ENCODE data around the gene CAMSAP1.

Gene CAMSAP1

GRCh38 chr9:135901031-135901758, 6.2 kb downstream of the CAMSAP1 start:
- H3K36me3 ChIP-seq (ENCODE audit: insufficient read depth, low read length): peaks cover 15% of the 10 kb centered on the region; the same call in 1 of the 2 replicates
- 0 out of 2 replicates have a peak, but pooled peaks cover 2% of the 10 kb centered on the region for H3K9me3 ChIP-seq (ENCODE audit: low read length)
- no peaks in the 10 kb centered on the region for H3K27me3 ChIP-seq (ENCODE audit: insufficient read depth, low read length)
- H2AFZ ChIP-seq (ENCODE audit: low read length): no peak overlapping the region
- no peaks in the 10 kb centered on the region for H4K20me1 ChIP-seq (ENCODE audit: insufficient read depth, low read length)
- H3K4me3 ChIP-seq (ENCODE audit: low read depth, low read length, poor library complexity, severe bottlenecking): no peak overlapping the region
- H3K27ac ChIP-seq (ENCODE audit: low read depth, low read length, poor library complexity, severe bottlenecking): no peak overlapping the region
- H3F3A ChIP-seq (ENCODE audit: insufficient read depth, low read length): no peaks in the 10 kb centered on the region; the same call in 1 of the 2 replicates
- H3K9ac ChIP-seq (ENCODE audit: low read length): no peak overlapping the region
- peaks cover 14% of the 10 kb centered on the region for H3K4me1 ChIP-seq (ENCODE audit: insufficient read depth, low read length, severe bottlenecking)
- 0 out of 2 replicates have a peak, but pooled peaks cover 1% of the 10 kb centered on the region for H3K79me2 ChIP-seq (ENCODE audit: insufficient read depth, low read length)
- no peak overlapping the region for H3K4me2 ChIP-seq (ENCODE audit: low read length)
- H3K9me2 ChIP-seq (ENCODE audit: low read depth, low read length): no peaks in the 10 kb centered on the region
- no peak for TF ChIP-seq CTCF (IDR thresholded peaks at IDR 0.05; ENCODE audit: low read length)
- no peak for TF ChIP-seq EZH2 (IDR thresholded peaks at IDR 0.05; ENCODE audit: borderline replicate concordance, low read length)

- no peaks in the 10 kb centered on the region for H3K27me3 ChIP-seq (ENCODE audit: insufficient read depth, low read length)
- H3K9me2 ChIP-seq (ENCODE audit: low read depth, low read length): no peaks in the 10 kb centered on the region
- peaks cover 9% of the 10 kb centered on the region; the same call in 1 of the 2 replicates for H3K79me2 ChIP-seq (ENCODE audit: insufficient read depth, low read length)
- no peaks in the 10 kb centered on the region for H3K4me1 ChIP-seq (ENCODE audit: insufficient read depth, low read length, severe bottlenecking)
- H3K9me3 ChIP-seq (ENCODE audit: low read length): 0 out of 2 replicates have a peak, but pooled peaks cover 2% of the 10 kb centered on the region
- H3K9ac ChIP-seq (ENCODE audit: low read length): no peak overlapping the region
- H4K20me1 ChIP-seq (ENCODE audit: insufficient read depth, low read length): no peaks in the 10 kb centered on the region
- H3K36me3 ChIP-seq (ENCODE audit: insufficient read depth, low read length): no peaks in the 10 kb centered on the region; the same call in 1 of the 2 replicates
- H3F3A ChIP-seq (ENCODE audit: insufficient read depth, low read length): no peaks in the 10 kb centered on the region
- TF ChIP-seq EZH2 (IDR thresholded peaks at IDR 0.05; ENCODE audit: borderline replicate concordance, low read length) (no peak), CTCF (IDR thresholded peaks at IDR 0.05; ENCODE audit: low read length) (no peak)
- H3K27ac ChIP-seq (ENCODE audit: low read depth, low read length, poor library complexity, severe bottlenecking): no peak overlapping the region
- no peak overlapping the region for H3K4me3 ChIP-seq (ENCODE audit: low read depth, low read length, poor library complexity, severe bottlenecking)
- H3K4me2 ChIP-seq (ENCODE audit: low read length): no peak overlapping the region
- H2AFZ ChIP-seq (ENCODE audit: low read length): no peak overlapping the region
Observed at GRCh38 chr9:135898634-135899407, 8.5 kb downstream of the CAMSAP1 start.

GRCh38 chr9:135896626-135897025, 10.7 kb downstream of the CAMSAP1 start:
- H3K4me2 ChIP-seq (ENCODE audit: low read length): no peak overlapping the region

More at GRCh38 chr9:135896626-135897025, 10.7 kb downstream of the CAMSAP1 start:
- TF ChIP-seq CTCF (IDR thresholded peaks at IDR 0.05; ENCODE audit: low read length): no peak
- no peak for TF ChIP-seq EZH2 (IDR thresholded peaks at IDR 0.05; ENCODE audit: borderline replicate concordance, low read length)
- H4K20me1 ChIP-seq (ENCODE audit: insufficient read depth, low read length): peaks cover 1% of the 10 kb centered on the region; the same call in 1 of the 2 replicates
- H2AFZ ChIP-seq (ENCODE audit: low read length): no peak overlapping the region
- H3K9ac ChIP-seq (ENCODE audit: low read length): no peak overlapping the region
- no peak overlapping the region for H3K27ac ChIP-seq (ENCODE audit: low read depth, low read length, poor library complexity, severe bottlenecking)
- peaks cover 9% of the 10 kb centered on the region; the same call in 1 of the 2 replicates for H3K79me2 ChIP-seq (ENCODE audit: insufficient read depth, low read length)
- H3K4me1 ChIP-seq (ENCODE audit: insufficient read depth, low read length, severe bottlenecking): no peaks in the 10 kb centered on the region
- no peak overlapping the region for H3K4me3 ChIP-seq (ENCODE audit: low read depth, low read length, poor library complexity, severe bottlenecking)
- no peaks in the 10 kb centered on the region for H3K27me3 ChIP-seq (ENCODE audit: insufficient read depth, low read length)
- H3K9me2 ChIP-seq (ENCODE audit: low read depth, low read length): no peaks in the 10 kb centered on the region
- H3F3A ChIP-seq (ENCODE audit: insufficient read depth, low read length): no peaks in the 10 kb centered on the region
- no peaks in the 10 kb centered on the region; the same call in 1 of the 2 replicates for H3K36me3 ChIP-seq (ENCODE audit: insufficient read depth, low read length)
- 0 out of 2 replicates have a peak, but pooled peaks cover 2% of the 10 kb centered on the region for H3K9me3 ChIP-seq (ENCODE audit: low read length)
